Neutrophil (primary cell): ENCODE data around the gene UBAC2.

Experiments used
- H3K27ac ChIP-seq: fragments of 200-600 bp; sonication (generic); 2 replicates; pipeline ENCODE4 v1.5.1; 2016; ENCODE audit warnings: mild to moderate bottlenecking, moderate library complexity
- H3K27me3 ChIP-seq: fragments of 200-600 bp; sonication (generic); 2 replicates; pipeline ENCODE4 v1.6.0; 2016; ENCODE audit warnings: mild to moderate bottlenecking
- H3K36me3 ChIP-seq: fragments of 200-600 bp; sonication (generic); 2 replicates; pipeline ENCODE4 v1.5.1; 2017
- H3K4me1 ChIP-seq, 2 experiments: fragments of 200-600 bp in 1 of 2; sonication (generic) in 1 of 2; 1 replicate in 1 of 2; 2 replicates in 1 of 2; pipeline versions ENCODE4 v1.5.1 to v1.6.1; 2013 to 2016; ENCODE audit warnings: low read depth in 1 of 2, low read length in 1 of 2, mild to moderate bottlenecking in 1 of 2, moderate library complexity in 1 of 2; ENCODE audit not compliant: control insufficient read depth in 1 of 2, insufficient read depth in 1 of 2
- H3K4me3 ChIP-seq, 2 experiments: fragments of 200-600 bp in 1 of 2; sonication (generic) in 1 of 2; 1 replicate in 1 of 2; 2 replicates in 1 of 2; pipeline ENCODE4 v1.5.1; 2013 to 2016; ENCODE audit warnings: low read depth in 1 of 2, low read length in 1 of 2, mild to moderate bottlenecking in 1 of 2, moderate library complexity in 1 of 2
- H3K9me3 ChIP-seq: fragments of 200-600 bp; sonication (generic); 2 replicates; pipeline ENCODE4 v1.5.1; 2016
- TF ChIP-seq, protein P1 (sequence below): fragments of 200-600 bp; sonication (generic); IDR thresholded peaks from 2 replicates; pipeline ENCODE4 v1.5.1; 2016; ENCODE audit warnings: antibody characterized with exemption

The UBAC2 gene

DNA sequence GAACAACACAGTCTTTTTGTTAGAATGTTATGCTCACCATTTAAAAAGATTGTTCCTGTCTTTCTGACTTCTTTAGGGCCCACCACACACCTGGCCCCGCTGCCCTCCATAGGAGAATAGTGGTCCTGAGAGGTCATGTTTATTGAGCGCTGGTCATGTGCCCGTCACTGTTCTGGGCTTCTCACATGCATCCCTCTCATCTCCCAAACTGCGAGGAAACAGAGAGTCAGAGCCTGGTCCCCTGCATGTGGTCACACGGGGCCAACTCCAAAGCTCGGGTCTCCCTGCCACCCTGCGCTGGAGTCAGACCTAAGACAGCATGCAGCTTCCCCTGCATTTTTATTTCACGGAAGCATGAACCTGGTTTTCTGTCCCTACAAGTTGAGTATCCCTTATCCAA, 177.0 kb downstream of the UBAC2 start:
- TF ChIP-seq, protein P1, sequence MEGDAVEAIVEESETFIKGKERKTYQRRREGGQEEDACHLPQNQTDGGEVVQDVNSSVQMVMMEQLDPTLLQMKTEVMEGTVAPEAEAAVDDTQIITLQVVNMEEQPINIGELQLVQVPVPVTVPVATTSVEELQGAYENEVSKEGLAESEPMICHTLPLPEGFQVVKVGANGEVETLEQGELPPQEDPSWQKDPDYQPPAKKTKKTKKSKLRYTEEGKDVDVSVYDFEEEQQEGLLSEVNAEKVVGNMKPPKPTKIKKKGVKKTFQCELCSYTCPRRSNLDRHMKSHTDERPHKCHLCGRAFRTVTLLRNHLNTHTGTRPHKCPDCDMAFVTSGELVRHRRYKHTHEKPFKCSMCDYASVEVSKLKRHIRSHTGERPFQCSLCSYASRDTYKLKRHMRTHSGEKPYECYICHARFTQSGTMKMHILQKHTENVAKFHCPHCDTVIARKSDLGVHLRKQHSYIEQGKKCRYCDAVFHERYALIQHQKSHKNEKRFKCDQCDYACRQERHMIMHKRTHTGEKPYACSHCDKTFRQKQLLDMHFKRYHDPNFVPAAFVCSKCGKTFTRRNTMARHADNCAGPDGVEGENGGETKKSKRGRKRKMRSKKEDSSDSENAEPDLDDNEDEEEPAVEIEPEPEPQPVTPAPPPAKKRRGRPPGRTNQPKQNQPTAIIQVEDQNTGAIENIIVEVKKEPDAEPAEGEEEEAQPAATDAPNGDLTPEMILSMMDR: no peak
- Histone ChIP-seq H3K4me1 (peaks cover 17 to 30% of the 10 kb centered on the region in 2 experiments), H3K27me3 (no peaks in the 10 kb centered on the region), H3K9me3 (no peaks in the 10 kb centered on the region), H3K36me3 (peaks cover 19% of the 10 kb centered on the region), H3K27ac (no peak overlapping the region), H3K4me3 (no peak overlapping the region)

DNA sequence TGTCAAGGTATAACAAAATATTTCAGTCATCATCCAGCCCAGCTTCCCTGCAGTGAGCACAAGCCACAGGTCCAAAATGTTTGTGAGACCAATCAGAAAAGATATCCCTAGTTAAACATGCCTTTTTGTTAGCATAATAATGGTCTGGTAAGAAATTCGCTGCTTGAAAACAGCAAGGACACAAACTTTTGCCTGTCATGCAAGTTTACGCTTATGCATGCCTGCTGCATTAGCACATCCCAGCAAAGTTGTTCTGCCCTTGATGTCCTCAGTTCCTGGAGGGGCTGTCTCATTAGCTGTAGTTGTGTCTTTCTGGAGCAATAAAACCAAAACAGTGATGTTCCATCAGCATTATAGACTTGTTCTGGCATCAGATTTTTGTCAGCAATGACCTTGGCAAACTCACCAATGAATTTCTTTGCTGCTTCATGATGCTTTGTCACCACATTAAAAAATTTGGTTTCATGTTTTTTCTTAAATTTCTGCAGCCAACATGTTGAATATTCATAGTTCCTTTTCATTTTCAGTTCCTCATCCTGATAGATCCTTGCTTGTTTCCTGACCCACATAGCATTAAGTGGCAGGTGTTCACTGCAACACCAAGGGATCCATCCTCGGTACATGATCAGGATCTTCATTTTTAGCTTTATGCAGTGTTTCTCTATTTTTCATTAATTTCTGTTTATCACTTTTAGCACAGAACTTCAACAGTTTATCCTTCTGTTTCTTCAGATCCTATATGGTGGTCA, 178.5 kb downstream of the UBAC2 start:
- Histone ChIP-seq H3K36me3 (peaks cover 19% of the 10 kb centered on the region), H3K4me1 (peaks cover 17 to 22% of the 10 kb centered on the region in 2 experiments), H3K9me3 (no peaks in the 10 kb centered on the region), H3K4me3 (no peak overlapping the region), H3K27me3 (no peaks in the 10 kb centered on the region), H3K27ac (no peak overlapping the region)
- TF ChIP-seq, protein P1: no peak

DNA sequence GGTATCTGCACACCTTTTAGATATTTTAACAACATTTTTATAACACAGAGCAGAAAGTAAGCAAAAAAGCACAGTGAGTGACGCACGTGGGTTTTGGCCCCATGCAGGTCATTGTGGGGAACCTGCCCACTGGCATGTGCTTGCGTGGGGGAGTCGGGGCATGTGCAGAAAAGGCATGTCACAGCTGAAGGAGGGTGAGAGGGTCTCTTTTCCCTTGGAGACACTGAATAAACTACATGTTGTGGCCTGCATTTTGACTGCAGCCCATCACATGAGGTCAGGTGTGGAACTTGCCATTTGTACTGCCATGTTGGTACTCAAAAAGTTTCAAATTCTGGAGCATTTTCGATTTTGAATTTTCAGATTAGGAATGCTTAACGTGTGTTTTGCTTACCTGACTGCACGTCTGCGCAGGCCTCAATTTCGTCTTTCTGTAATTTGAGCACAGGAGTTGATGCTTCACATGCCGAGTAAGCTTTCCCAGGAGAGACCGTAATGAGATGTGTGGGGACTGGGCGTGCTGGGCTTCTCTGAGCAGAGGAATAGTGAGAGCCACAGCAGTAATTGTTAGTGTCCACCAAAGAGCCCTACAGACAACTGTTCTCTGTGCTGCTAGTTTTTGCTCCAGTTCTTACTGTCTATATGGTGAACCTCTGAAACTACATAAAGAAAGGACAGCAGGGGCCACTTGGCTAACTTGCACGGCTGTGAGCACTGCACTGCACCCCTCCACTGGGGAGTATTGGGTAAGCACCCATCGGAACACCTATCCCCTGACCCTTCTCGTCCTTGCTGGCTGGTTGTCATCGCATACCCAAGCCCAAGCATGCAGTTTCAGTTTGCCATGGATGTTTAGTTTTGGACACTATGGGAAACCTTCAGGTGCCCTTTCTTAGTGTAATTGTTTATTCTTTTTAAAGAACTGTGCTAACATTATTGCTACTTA, 179.5 kb downstream of the UBAC2 start:
- TF ChIP-seq, protein P1: no peak
- Histone ChIP-seq H3K4me1 (peaks cover 14 to 15% of the 10 kb centered on the region in 2 experiments), H3K27me3 (no peaks in the 10 kb centered on the region), H3K4me3 (no peak overlapping the region), H3K27ac (no peak overlapping the region), H3K36me3 (peaks cover 20% of the 10 kb centered on the region), H3K9me3 (no peaks in the 10 kb centered on the region)

DNA sequence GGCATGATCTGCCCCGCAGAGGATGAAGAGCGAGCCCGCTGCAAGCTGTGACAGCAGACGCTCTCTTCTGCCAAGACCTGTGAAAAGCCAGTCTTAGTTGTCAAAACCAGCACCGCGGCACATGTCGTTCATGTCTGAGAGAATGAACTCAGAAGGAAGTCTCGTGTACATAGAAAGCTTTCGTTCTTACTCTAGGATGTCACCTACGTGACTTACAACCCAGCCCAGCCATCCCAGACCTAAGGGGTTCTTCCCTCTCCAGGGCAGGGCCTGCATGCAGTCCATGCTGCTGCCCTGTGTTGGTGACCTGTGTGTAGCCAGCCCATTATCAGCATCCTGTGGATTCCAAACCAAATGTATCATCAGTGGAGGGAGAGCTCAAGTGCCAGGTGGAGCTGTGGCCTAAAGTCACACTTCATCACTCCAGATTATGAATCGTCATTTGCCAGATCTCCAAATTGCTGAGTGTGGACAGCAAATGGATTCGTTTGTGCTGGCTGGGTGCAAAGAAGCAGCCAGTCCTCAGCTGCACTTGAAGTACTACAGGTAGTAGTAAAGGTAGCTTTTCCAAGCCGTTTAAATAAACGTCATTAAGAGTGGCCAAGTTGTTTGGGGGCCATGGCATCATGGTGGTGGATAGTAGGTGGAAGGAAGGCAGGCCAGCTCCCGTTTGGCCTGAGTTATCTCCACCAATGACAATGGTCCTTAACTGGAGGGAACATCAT, 180.4 kb downstream of the UBAC2 start:
- Histone ChIP-seq H3K4me3 (no peak overlapping the region), H3K27ac (no peak overlapping the region), H3K9me3 (no peaks in the 10 kb centered on the region), H3K36me3 (peaks cover 28% of the 10 kb centered on the region), H3K27me3 (no peaks in the 10 kb centered on the region), H3K4me1 (peaks cover 4 to 6% of the 10 kb centered on the region in 2 experiments)
- TF ChIP-seq, protein P1: no peak

DNA sequence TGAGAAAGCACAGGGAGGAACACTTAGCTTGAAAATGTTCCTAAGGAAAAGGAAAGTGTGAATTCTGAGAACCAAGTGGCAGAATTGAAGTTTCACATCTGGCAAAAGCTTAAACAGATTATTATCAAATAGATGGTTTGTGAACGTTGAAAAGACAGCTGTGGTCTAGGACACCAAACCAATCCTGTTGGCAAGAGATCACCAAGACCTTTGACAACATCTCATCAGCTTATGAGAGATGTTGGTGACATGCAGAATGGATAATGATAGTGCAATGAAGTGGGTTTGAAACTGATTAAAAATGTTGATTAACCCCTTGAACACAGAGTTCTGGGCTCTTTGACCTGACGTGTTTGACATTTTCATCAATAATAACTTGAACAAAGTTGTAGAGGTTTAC, 181.1 kb downstream of the UBAC2 start:
- Histone ChIP-seq H3K36me3 (peaks cover 35% of the 10 kb centered on the region), H3K4me1 (no peaks in the 10 kb centered on the region), H3K27me3 (no peaks in the 10 kb centered on the region), H3K4me3 (no peak overlapping the region), H3K9me3 (no peaks in the 10 kb centered on the region), H3K27ac (no peak overlapping the region)
- TF ChIP-seq, protein P1: no peak
